ENCODE results near the gene MYH6. TPM values are rescaled to one million over a fixed set of nuclear protein-coding genes. Genes with fewer than 3 reads are reported as not detected.

MYH6 gene
- total and polyA plus RNA-seq, 2 donors (not counting 1 experiment from before 2014, with no cell fraction given) = not detected

- Histone ChIP-seq H3K36me3 (ENCODE audit: control insufficient read depth, insufficient read depth, low read length) (no peaks in the 10 kb centered on the region), H3K4me2 (ENCODE audit: extremely low read depth, insufficient read depth, low read length) (no peak overlapping the region), H3K27me3 (ENCODE audit: control insufficient read depth, insufficient read depth, low read length) (no peaks in the 10 kb centered on the region), H3K4me1 (ENCODE audit: control insufficient read depth, extremely low read depth, insufficient read depth, low read length) (no peaks in the 10 kb centered on the region), H3K9ac (ENCODE audit: insufficient read depth, low read length) (no peak overlapping the region), H3K27ac (ENCODE audit: insufficient read depth, low read length) (no peak overlapping the region), H4K20me1 (ENCODE audit: control insufficient read depth, extremely low read depth, insufficient read depth, low read length) (no peaks in the 10 kb centered on the region), H3K4me3 (replicated peaks in 1 of 4; ENCODE audit: control extremely low read depth in 1 of 4, insufficient read depth in 1 of 4, low read depth in 3 of 4, low read length in 4 of 4) (no peak overlapping the region), H2AFZ (ENCODE audit: low read length) (no peak overlapping the region), H3K79me2 (ENCODE audit: control insufficient read depth, insufficient read depth, low read length) (no peaks in the 10 kb centered on the region), H3K9me3 (ENCODE audit: control insufficient read depth, insufficient read depth, low read depth, low read length) (no peaks in the 10 kb centered on the region)
- no peak for DNase-seq (ENCODE audit: low read depth in 2 of 2)
- TF ChIP-seq, protein P1, sequence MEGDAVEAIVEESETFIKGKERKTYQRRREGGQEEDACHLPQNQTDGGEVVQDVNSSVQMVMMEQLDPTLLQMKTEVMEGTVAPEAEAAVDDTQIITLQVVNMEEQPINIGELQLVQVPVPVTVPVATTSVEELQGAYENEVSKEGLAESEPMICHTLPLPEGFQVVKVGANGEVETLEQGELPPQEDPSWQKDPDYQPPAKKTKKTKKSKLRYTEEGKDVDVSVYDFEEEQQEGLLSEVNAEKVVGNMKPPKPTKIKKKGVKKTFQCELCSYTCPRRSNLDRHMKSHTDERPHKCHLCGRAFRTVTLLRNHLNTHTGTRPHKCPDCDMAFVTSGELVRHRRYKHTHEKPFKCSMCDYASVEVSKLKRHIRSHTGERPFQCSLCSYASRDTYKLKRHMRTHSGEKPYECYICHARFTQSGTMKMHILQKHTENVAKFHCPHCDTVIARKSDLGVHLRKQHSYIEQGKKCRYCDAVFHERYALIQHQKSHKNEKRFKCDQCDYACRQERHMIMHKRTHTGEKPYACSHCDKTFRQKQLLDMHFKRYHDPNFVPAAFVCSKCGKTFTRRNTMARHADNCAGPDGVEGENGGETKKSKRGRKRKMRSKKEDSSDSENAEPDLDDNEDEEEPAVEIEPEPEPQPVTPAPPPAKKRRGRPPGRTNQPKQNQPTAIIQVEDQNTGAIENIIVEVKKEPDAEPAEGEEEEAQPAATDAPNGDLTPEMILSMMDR (conservative IDR thresholded peaks at IDR 0.05 in 1 of 2, IDR thresholded peaks at IDR 0.05 in 1 of 2; ENCODE audit: low read depth in 1 of 2, low read length in 2 of 2) = no peak
- TF ChIP-seq EZH2 (IDR thresholded peaks at IDR 0.05; ENCODE audit: low read length, missing control alignments) = no peak
These were observed 25.8 kb downstream of the MYH6 start for GRCh38 chr14:23382276-23382675.

- Histone ChIP-seq H3K27ac (ENCODE audit: insufficient read depth, low read length) (no peak overlapping the region), H3K9me3 (ENCODE audit: control insufficient read depth, insufficient read depth, low read depth, low read length) (no peaks in the 10 kb centered on the region), H3K4me1 (ENCODE audit: control insufficient read depth, extremely low read depth, insufficient read depth, low read length) (no peaks in the 10 kb centered on the region), H3K4me3 (replicated peaks in 1 of 4; ENCODE audit: control extremely low read depth in 1 of 4, insufficient read depth in 1 of 4, low read depth in 3 of 4, low read length in 4 of 4) (no peak overlapping the region), H3K9ac (ENCODE audit: insufficient read depth, low read length) (no peak overlapping the region), H4K20me1 (ENCODE audit: control insufficient read depth, extremely low read depth, insufficient read depth, low read length) (no peaks in the 10 kb centered on the region), H3K4me2 (ENCODE audit: extremely low read depth, insufficient read depth, low read length) (no peak overlapping the region), H3K79me2 (ENCODE audit: control insufficient read depth, insufficient read depth, low read length) (no peaks in the 10 kb centered on the region), H2AFZ (ENCODE audit: low read length) (no peak overlapping the region), H3K27me3 (ENCODE audit: control insufficient read depth, insufficient read depth, low read length) (no peaks in the 10 kb centered on the region), H3K36me3 (ENCODE audit: control insufficient read depth, insufficient read depth, low read length) (no peaks in the 10 kb centered on the region)
- no peak for DNase-seq (ENCODE audit: low read depth in 2 of 2)
- TF ChIP-seq, protein P1 (conservative IDR thresholded peaks at IDR 0.05 in 1 of 2, IDR thresholded peaks at IDR 0.05 in 1 of 2; ENCODE audit: low read depth in 1 of 2, low read length in 2 of 2) = no peak
- TF ChIP-seq EZH2 (IDR thresholded peaks at IDR 0.05; ENCODE audit: low read length, missing control alignments) = no peak
These were observed 26.2 kb downstream of the MYH6 start for GRCh38 chr14:23381871-23382270.

DNA sequence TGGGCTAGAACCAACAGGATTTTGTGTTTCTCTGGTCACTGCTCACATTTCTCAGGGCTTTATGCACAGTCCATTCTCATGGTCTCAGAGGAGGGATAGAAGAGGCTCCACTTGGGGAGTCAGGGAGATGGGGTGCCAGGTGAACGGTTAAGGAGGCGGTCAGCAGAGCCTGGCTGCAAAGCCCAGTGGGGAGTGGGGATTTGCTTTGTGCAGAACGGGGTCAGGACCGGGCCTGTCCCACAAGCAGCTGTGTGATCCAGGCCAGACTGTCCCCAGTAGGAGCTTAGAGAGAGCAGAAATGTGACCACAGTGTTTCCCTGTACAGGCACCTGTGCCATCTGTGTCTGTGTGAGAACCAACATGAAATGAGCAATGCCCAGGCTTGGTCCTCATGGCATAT is 27.1 kb downstream of the MYH6 start:
- Histone ChIP-seq H3K9ac (ENCODE audit: insufficient read depth, low read length) (no peak overlapping the region), H3K27ac (ENCODE audit: insufficient read depth, low read length) (no peak overlapping the region), H3K36me3 (ENCODE audit: control insufficient read depth, insufficient read depth, low read length) (no peaks in the 10 kb centered on the region), H3K4me2 (ENCODE audit: extremely low read depth, insufficient read depth, low read length) (no peak overlapping the region), H3K9me3 (ENCODE audit: control insufficient read depth, insufficient read depth, low read depth, low read length) (no peaks in the 10 kb centered on the region), H4K20me1 (ENCODE audit: control insufficient read depth, extremely low read depth, insufficient read depth, low read length) (no peaks in the 10 kb centered on the region), H3K4me3 (replicated peaks in 1 of 4; ENCODE audit: control extremely low read depth in 1 of 4, insufficient read depth in 1 of 4, low read depth in 3 of 4, low read length in 4 of 4) (no peak overlapping the region), H3K27me3 (ENCODE audit: control insufficient read depth, insufficient read depth, low read length) (no peaks in the 10 kb centered on the region), H2AFZ (ENCODE audit: low read length) (no peak overlapping the region), H3K4me1 (ENCODE audit: control insufficient read depth, extremely low read depth, insufficient read depth, low read length) (no peaks in the 10 kb centered on the region), H3K79me2 (ENCODE audit: control insufficient read depth, insufficient read depth, low read length) (no peaks in the 10 kb centered on the region)
- no peak for TF ChIP-seq EZH2 (IDR thresholded peaks at IDR 0.05; ENCODE audit: low read length, missing control alignments)
- TF ChIP-seq, protein P1 (conservative IDR thresholded peaks at IDR 0.05 in 1 of 2, IDR thresholded peaks at IDR 0.05 in 1 of 2; ENCODE audit: low read depth in 1 of 2, low read length in 2 of 2) = no peak
- no peak for DNase-seq (ENCODE audit: low read depth in 2 of 2)
